ENCODE measurements around the gene TMEM184A. TPM values are rescaled to one million over a fixed set of nuclear protein-coding genes. Genes with fewer than 3 reads are reported as not detected.

TMEM184A gene
- total and polyA plus RNA-seq, 2 of the 8 experiments (the other 6 are each of a cell fraction or from before 2014, with no cell fraction given) = 1.8 to 2.1 TPM

DNA sequence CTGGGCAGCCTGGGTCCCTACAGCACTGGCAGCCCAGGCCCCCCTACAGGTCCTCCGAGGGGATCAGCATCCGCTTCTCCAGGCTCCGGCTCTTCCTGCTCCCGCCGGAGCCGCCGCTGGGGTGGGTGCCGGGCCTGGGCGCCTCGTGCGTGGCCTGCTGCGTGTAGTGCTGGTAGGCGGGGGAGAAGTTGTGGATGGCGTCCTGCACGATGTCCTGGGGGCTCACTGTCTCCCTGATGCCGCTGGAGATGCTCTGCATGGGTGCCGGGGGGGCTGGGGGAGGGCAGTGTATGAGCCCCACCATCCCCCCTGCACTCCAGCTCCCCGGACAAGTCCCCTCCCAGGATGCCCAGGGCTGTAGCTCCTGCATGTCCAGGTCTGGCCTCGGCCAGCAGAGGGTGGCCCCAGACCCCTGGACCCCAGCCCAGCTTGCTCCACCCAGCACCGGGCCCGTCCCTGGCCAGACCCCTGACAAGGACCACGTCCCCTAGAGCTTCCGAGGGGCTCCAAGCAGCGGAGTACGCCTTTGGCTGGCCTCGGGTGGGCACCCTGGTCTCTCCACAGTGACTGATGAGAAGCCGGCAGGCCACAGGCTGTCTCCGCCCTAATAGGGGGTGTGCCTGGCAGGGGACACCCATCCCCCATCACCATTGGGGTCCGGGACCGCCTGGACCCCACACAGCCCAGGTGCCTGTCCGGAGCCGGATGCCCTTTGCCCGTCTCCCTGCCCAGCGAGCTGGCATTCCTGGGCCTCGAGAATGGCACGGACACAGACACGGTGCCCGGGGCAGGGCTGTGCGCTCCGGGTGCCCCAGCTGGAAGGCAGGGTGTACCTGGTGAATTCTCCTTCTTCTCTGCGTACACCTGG is 8.9 kb downstream of the TMEM184A start:
- Histone ChIP-seq H3K18ac (ENCODE audit: extremely low read depth, low read length) (no peak overlapping the region), H2BK20ac (ENCODE audit: low read length) (no peak overlapping the region), H3K27ac (ENCODE audit: low read depth, low read length) (no peak overlapping the region), H2BK5ac (ENCODE audit: low read depth, low read length) (no peak overlapping the region), H3K36me3 (ENCODE audit: control insufficient read depth in 2 of 4, insufficient read depth in 4 of 4, low read length in 3 of 4) (no peaks in the 10 kb centered on the region), H3K4me3 (ENCODE audit: extremely low read depth in 1 of 4, insufficient read depth in 2 of 4, low read depth in 3 of 4, low read length in 4 of 4) (no peak overlapping the region), H4K5ac (ENCODE audit: insufficient read length, low read depth, low read length) (no peak overlapping the region), H4K91ac (replicated peaks; ENCODE audit: insufficient read length, low read length) (no peak overlapping the region), H3K4me1 (replicated peaks in 1 of 4; ENCODE audit: control insufficient read depth in 3 of 4, insufficient read depth in 4 of 4, low read length in 3 of 4) (no peaks in the 10 kb centered on the region), H3K27me3 (replicated peaks in 1 of 4; ENCODE audit: control insufficient read depth in 3 of 4, extremely low read depth in 1 of 4, insufficient read depth in 3 of 4, low read length in 3 of 4) (no peaks in the 10 kb centered on the region), H2BK15ac (ENCODE audit: low read length) (no peak overlapping the region), H2AFZ (ENCODE audit: low read length) (no peak overlapping the region), H3K23me2 (ENCODE audit: low read depth, low read length) (no peaks in the 10 kb centered on the region), H3K4ac (replicated peaks; ENCODE audit: insufficient read length, low read depth, low read length) (no peak overlapping the region), H2BK120ac (replicated peaks; ENCODE audit: low read depth, low read length) (no peak overlapping the region), H3K56ac (replicated peaks; ENCODE audit: insufficient read length, low read depth, low read length) (no peak overlapping the region), H2BK12ac (ENCODE audit: low read depth, low read length) (no peak overlapping the region), H4K20me1 (replicated peaks in 1 of 2; ENCODE audit: control insufficient read depth in 1 of 2, insufficient read depth in 2 of 2, low read length in 2 of 2) (peaks cover 0 to 3% of the 10 kb centered on the region in 2 experiments), H3K14ac (ENCODE audit: insufficient read length) (no peak overlapping the region), H4K8ac (ENCODE audit: extremely low read depth, insufficient read depth, low read length) (peak overlapping the region; percentile 62; the same call in 1 of the 2 replicates), H3K23ac (ENCODE audit: insufficient read length) (no peak overlapping the region), H3K79me1 (ENCODE audit: low read depth, low read length) (no peaks in the 10 kb centered on the region), H3K9ac (replicated peaks in 1 of 4; ENCODE audit: extremely low read depth in 1 of 4, low read depth in 3 of 4, low read length in 3 of 4) (peak overlapping the region in 1 of 4 experiments; percentile 30; a peak in 1 of 7 replicates), H3K4me2 (ENCODE audit: insufficient read depth in 1 of 2, low read depth in 2 of 2, low read length in 2 of 2) (no peak overlapping the region), H2AK5ac (ENCODE audit: low read depth, low read length) (no peak overlapping the region), H3K9me3 (ENCODE audit: insufficient read depth in 2 of 2, low read depth in 1 of 2, low read length in 1 of 2) (no peaks in the 10 kb centered on the region), H3K79me2 (ENCODE audit: control insufficient read depth in 1 of 2, insufficient read depth in 2 of 2, low read length in 2 of 2) (no peaks in the 10 kb centered on the region)
- ChIA-PET CTCF (ENCODE audit: partially characterized antibody) (interaction anchor here (0.6 to 1.7 kb wide), 7 partner anchors 9 to 378 kb away, joined by 3 to 12 read pairs (median 4); partner anchors contain the start of gene TMEM184A), POLR2A (ENCODE audit: partially characterized antibody) (interaction anchor here (0.7 to 4.9 kb wide), 5 partner anchors 9 to 29 kb away, joined by 3 to 26 read pairs (median 4); partner anchors contain the start of gene TMEM184A)
- WGBS, 2 experiments (ENCODE audit: extremely low coverage in 1 of 2, insufficient coverage in 1 of 2, insufficient read length in 1 of 2, insufficient replicate concordance in 2 of 2, low coverage in 1 of 2, low lambda C conversion rate in 2 of 2, missing lambda C conversion rate in 1 of 2) = 94% methylated on average over 38 of the region's 41 CpGs; no CpG with 5 or more reads in 1 of the 2 experiments
- no peak for FAIRE-seq
- no peak for DNase-seq (ENCODE audit: low read depth in 1 of 2, low spot score in 2 of 2)
- TF ChIP-seq PHF8 (conservative IDR thresholded peaks at IDR 0.05; ENCODE audit: low read depth, low read length) (no peak), GABPA (IDR thresholded peaks at IDR 0.05; ENCODE audit: borderline replicate concordance, insufficient read depth, low read length) (no peak), POLR2A (IDR thresholded peaks at IDR 0.05; ENCODE audit: control extremely low read depth in 1 of 2, low read depth in 2 of 2, low read length in 2 of 2) (no peak), ZNF274 (IDR thresholded peaks at IDR 0.05; ENCODE audit: borderline replicate concordance, extremely low read depth, low read length) (no peak), SRF (IDR thresholded peaks at IDR 0.05; ENCODE audit: low read depth, low read length) (no peak), TAF1 (IDR thresholded peaks at IDR 0.05; ENCODE audit: low read depth, low read length) (no peak), GTF2F1 (IDR thresholded peaks at IDR 0.05; ENCODE audit: borderline replicate concordance, low read depth, low read length) (no peak), BACH1 (IDR thresholded peaks at IDR 0.05; ENCODE audit: low read length) (no peak), TAF7 (optimal IDR thresholded peaks at IDR 0.05; ENCODE audit: borderline replicate concordance, low read depth, low read length) (no peak), CHD2 (IDR thresholded peaks at IDR 0.05; ENCODE audit: low read length) (no peak), CEBPB (IDR thresholded peaks at IDR 0.05; ENCODE audit: low read depth, low read length) (no peak), SIX5 (IDR thresholded peaks at IDR 0.05; ENCODE audit: low read depth, low read length) (no peak)
- TF ChIP-seq, protein P1, sequence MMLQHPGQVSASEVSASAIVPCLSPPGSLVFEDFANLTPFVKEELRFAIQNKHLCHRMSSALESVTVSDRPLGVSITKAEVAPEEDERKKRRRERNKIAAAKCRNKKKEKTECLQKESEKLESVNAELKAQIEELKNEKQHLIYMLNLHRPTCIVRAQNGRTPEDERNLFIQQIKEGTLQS (IDR thresholded peaks at IDR 0.05; ENCODE audit: insufficient read depth, low read depth, low read length) = no peak
